Endothelial cell of umbilical vein (primary cell): ENCODE data around the gene DGKB. TPM values are rescaled to one million over a fixed set of nuclear protein-coding genes. Genes with fewer than 3 reads are reported as not detected.

Source experiments
- BruUV-seq: library from RNA; stranded (reverse); fragments of 400-500 nt; replicated peaks from 2 replicates; lab custom pipeline; 2021; lab: Mats Ljungman, UMichigan
- CTCF ChIA-PET: fragments of 300-600, 350-600 bp; sonication (Branson Sonifier 250); formaldehyde crosslinking; loops from one replicate; lab custom pipeline; 2021; ENCODE audit warnings: antibody characterized with exemption, inconsistent platforms; lab: Charles Lee
- POLR2A ChIA-PET: fragments of 300-600, 350-600 bp; sonication (Branson Sonifier 250); formaldehyde crosslinking; loops from one replicate; lab custom pipeline; 2021; ENCODE audit warnings: antibody characterized with exemption, inconsistent platforms; lab: Charles Lee
- DNase-seq: peaks from one replicate; pipeline ENCODE4 v3.0.0-alpha.2; 2011; ENCODE audit warnings: low read depth, low spot score
- FAIRE-seq: peaks from 2 replicates; lab custom pipeline; 2011; peaks lifted over from hg19 to GRCh38; lab: Jason Lieb, UNC
- H2AFZ ChIP-seq: 2 replicates; pipeline ENCODE4 v1.6.0; 2012; ENCODE audit warnings: low read depth, low read length, control low read depth, inconsistent platforms
- H3K27ac ChIP-seq: 2 replicates; pipeline ENCODE4 v1.5.1; 2011; ENCODE audit warnings: low read depth, mild to moderate bottlenecking, control low read depth, low read length, moderate library complexity; ENCODE audit not compliant: insufficient read depth
- H3K27me3 ChIP-seq, 2 experiments: 2 replicates each; pipeline versions ENCODE4 v1.6.0 to v1.6.1; 2011; ENCODE audit warnings: low read length in 2 of 2, mixed read lengths in 1 of 2; ENCODE audit not compliant: control insufficient read depth in 2 of 2, insufficient read depth in 2 of 2
- H3K36me3 ChIP-seq, 2 experiments: 2 replicates in 1 of 2; 3 replicates in 1 of 2; pipeline ENCODE4 v1.5.1; 2011; ENCODE audit warnings: low read length in 2 of 2, mild to moderate bottlenecking in 1 of 2, moderate library complexity in 1 of 2; ENCODE audit not compliant: control insufficient read depth in 2 of 2, insufficient read depth in 2 of 2; ENCODE audit errors: extremely low read depth in 1 of 2
- H3K4me1 ChIP-seq: 3 replicates; pipeline ENCODE4 v1.5.1; 2011; ENCODE audit warnings: mild to moderate bottlenecking, low read length; ENCODE audit not compliant: control insufficient read depth, insufficient read depth; ENCODE audit errors: extremely low read depth
- H3K4me2 ChIP-seq: 2 replicates; pipeline ENCODE4 v1.6.1; 2011; ENCODE audit warnings: low read length, control low read depth, mixed read lengths; ENCODE audit not compliant: insufficient read depth
- H3K4me3 ChIP-seq, 3 experiments: fragments of 200-600 bp in 1 of 3; sonication (generic), shearing (Covaris generic) in 1 of 3; replicated peaks in 1 of 3; 2 replicates each; pipeline ENCODE4 v1.5.1; 2011 to 2016; ENCODE audit warnings: control low read depth in 3 of 3, low read length in 3 of 3, mild to moderate bottlenecking in 2 of 3, inconsistent platforms in 1 of 3, low read depth in 1 of 3, moderate library complexity in 1 of 3; ENCODE audit not compliant: insufficient read depth in 1 of 3
- H3K79me2 ChIP-seq: 2 replicates; pipeline ENCODE4 v1.6.0; 2012; ENCODE audit warnings: low read length, inconsistent platforms; ENCODE audit not compliant: control insufficient read depth, insufficient read depth
- H3K9ac ChIP-seq: replicated peaks from 2 replicates; pipeline ENCODE3; 2011; ENCODE audit warnings: low read length, control low read depth; ENCODE audit not compliant: insufficient read depth; ENCODE audit errors: extremely low read depth
- H3K9me1 ChIP-seq: replicated peaks from 3 replicates; pipeline ENCODE4 v1.6.0; 2011; ENCODE audit warnings: mild to moderate bottlenecking, low read length; ENCODE audit not compliant: control insufficient read depth, insufficient read depth; ENCODE audit errors: extremely low read depth
- H3K9me3 ChIP-seq: replicated peaks from 2 replicates; pipeline ENCODE4 v1.5.1; 2012; ENCODE audit warnings: low read length, inconsistent platforms; ENCODE audit not compliant: control insufficient read depth, insufficient read depth
- H4K20me1 ChIP-seq: replicated peaks from 2 replicates; pipeline ENCODE3; 2011; ENCODE audit warnings: mild to moderate bottlenecking, low read length; ENCODE audit not compliant: control insufficient read depth, insufficient read depth; ENCODE audit errors: extremely low read depth
- EZH2 ChIP-seq: IDR thresholded peaks from 2 replicates; pipeline ENCODE4 v1.6.1; 2012; ENCODE audit warnings: borderline replicate concordance, low read depth, mild to moderate bottlenecking, moderate library complexity, low read length, inconsistent platforms; ENCODE audit not compliant: severe bottlenecking
- FOS ChIP-seq: IDR thresholded peaks from 2 replicates; pipeline ENCODE4 v1.6.1; 2011; ENCODE audit warnings: mild to moderate bottlenecking, low read length, moderate library complexity, borderline replicate concordance; ENCODE audit not compliant: insufficient read depth
- GATA2 ChIP-seq: IDR thresholded peaks from 2 replicates; pipeline ENCODE4 v1.7.0; 2011; ENCODE audit warnings: low read depth, mild to moderate bottlenecking, moderate library complexity, mixed read lengths, low read length; ENCODE audit not compliant: insufficient read length, insufficient read depth
- JUN ChIP-seq: IDR thresholded peaks from 2 replicates; pipeline ENCODE4 v1.6.1; 2011; ENCODE audit warnings: borderline replicate concordance, low read depth; ENCODE audit not compliant: insufficient read length, insufficient read depth
- MYC ChIP-seq: IDR thresholded peaks from one replicate; pipeline ENCODE4 v1.6.1; 2011; ENCODE audit warnings: mild to moderate bottlenecking, low read depth, low read length
- POLR2A ChIP-seq: IDR thresholded peaks from 2 replicates; pipeline ENCODE4 v1.6.1; 2012; ENCODE audit warnings: low read depth, mild to moderate bottlenecking, control low read depth, low read length
- POLR2AphosphoS5 ChIP-seq: IDR thresholded peaks from 2 replicates; pipeline ENCODE4 v1.6.1; 2012; ENCODE audit warnings: low read depth, mild to moderate bottlenecking, control low read depth, low read length, moderate library complexity; ENCODE audit not compliant: insufficient read depth
- dilution Hi-C: fragments of 300-500 bp; cut with MboI; formaldehyde crosslinking; loops from one replicate; pipeline ENCODE4 v1.15.0; 2019; ENCODE audit warnings: low sequenced_read_pairs; ENCODE audit not compliant: extremely low pct_ligation_motif_present
- intact Hi-C: fragments of 100-400 bp; cut with micrococcal nuclease; formaldehyde crosslinking; loops from one replicate; pipeline ENCODE4 v1.10.0; 2022
- polyA plus RNA-seq, 4 experiments: library from polyadenylated mRNA; depleted of rRNA in 3 of 4; stranded (reverse) in 3 of 4; unstranded in 1 of 4; fragments of >200 nt; gene quantifications; 2 replicates each; pipeline versions ENCODE4 v1.2.1 to v1.2.3, GENCODE V29; 2011 to 2012; ENCODE audit warnings: missing spikeins in 1 of 4
- total RNA-seq: library from RNA; stranded (reverse); gene quantifications from 2 replicates; pipeline ENCODE4 v1.2.3, GENCODE V29; 2021
- TF ChIP-seq, protein P1 (sequence below), 2 donors: IDR thresholded peaks; 1 replicate in 1 of 2; 2 replicates in 1 of 2; pipeline ENCODE4 v1.5.1; 2011; ENCODE audit warnings: low read length in 2 of 2, mild to moderate bottlenecking in 2 of 2, moderate library complexity in 2 of 2, control low read depth in 1 of 2, inconsistent platforms in 1 of 2, low read depth in 1 of 2; ENCODE audit not compliant: insufficient read depth in 1 of 2; ENCODE audit errors: extremely low read depth in 1 of 2
- TF ChIP-seq, protein P2 (sequence below): IDR thresholded peaks from 2 replicates; pipeline ENCODE4 v1.6.1; 2011; ENCODE audit not compliant: insufficient read depth, insufficient read length

DGKB gene
- total and polyA plus RNA-seq, 2 donors (not counting 3 experiments of a cell fraction or from before 2014, with no cell fraction given), result not detected

DNA sequence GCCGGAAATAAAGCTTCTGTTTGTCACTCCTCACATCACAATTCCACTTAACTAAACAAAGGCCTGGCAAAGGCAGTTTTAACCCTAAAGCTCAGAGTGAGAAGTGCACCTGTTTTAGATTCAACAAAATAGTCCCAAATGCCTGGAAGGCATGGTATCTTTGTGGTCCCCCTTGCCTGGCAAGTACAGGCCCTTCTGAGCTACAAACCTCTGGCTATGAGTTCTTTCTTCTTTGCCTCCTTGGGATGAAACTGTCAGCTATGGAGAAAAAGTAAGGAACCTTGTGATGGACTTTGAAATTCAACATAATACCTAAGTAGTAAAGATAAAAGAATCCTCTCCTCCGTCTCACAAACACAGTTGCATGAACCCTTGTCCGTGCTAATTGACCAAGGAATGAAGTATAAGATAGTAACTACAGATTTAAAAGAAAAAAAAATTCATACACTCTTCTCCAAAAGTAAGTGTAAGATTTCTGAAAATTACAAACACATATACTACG is 668.6 kb downstream of the DGKB start:
- no peak overlapping the region for H3K9ac ChIP-seq
- H2AFZ ChIP-seq, result no peak overlapping the region
- H4K20me1 ChIP-seq, result no peaks in the 10 kb centered on the region
- H3K27me3 ChIP-seq, result no peaks in the 10 kb centered on the region
- CTCF ChIA-PET, result no interaction called here
- H3K9me1 ChIP-seq, result no peaks in the 10 kb centered on the region
- dilution Hi-C loops, result no loop called here
- TF ChIP-seq JUN, result no peak
- TF ChIP-seq, protein P1, sequence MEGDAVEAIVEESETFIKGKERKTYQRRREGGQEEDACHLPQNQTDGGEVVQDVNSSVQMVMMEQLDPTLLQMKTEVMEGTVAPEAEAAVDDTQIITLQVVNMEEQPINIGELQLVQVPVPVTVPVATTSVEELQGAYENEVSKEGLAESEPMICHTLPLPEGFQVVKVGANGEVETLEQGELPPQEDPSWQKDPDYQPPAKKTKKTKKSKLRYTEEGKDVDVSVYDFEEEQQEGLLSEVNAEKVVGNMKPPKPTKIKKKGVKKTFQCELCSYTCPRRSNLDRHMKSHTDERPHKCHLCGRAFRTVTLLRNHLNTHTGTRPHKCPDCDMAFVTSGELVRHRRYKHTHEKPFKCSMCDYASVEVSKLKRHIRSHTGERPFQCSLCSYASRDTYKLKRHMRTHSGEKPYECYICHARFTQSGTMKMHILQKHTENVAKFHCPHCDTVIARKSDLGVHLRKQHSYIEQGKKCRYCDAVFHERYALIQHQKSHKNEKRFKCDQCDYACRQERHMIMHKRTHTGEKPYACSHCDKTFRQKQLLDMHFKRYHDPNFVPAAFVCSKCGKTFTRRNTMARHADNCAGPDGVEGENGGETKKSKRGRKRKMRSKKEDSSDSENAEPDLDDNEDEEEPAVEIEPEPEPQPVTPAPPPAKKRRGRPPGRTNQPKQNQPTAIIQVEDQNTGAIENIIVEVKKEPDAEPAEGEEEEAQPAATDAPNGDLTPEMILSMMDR (IDR thresholded peaks at IDR 0.05; ENCODE audit: extremely low read depth in 1 of 2, insufficient read depth in 1 of 2, low read depth in 1 of 2, low read length in 2 of 2), result no peak
- TF ChIP-seq, protein P2, sequence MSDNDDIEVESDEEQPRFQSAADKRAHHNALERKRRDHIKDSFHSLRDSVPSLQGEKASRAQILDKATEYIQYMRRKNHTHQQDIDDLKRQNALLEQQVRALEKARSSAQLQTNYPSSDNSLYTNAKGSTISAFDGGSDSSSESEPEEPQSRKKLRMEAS, result no peak
- TF ChIP-seq POLR2AphosphoS5, result no peak
- no peak for TF ChIP-seq MYC
- TF ChIP-seq GATA2, result no peak
- no peak for TF ChIP-seq EZH2
- TF ChIP-seq FOS, result no peak
- no peak for TF ChIP-seq POLR2A
- no peak overlapping the region for H3K4me2 ChIP-seq
- POLR2A ChIA-PET, result no interaction called here
- H3K4me1 ChIP-seq, result no peaks in the 10 kb centered on the region
- no TSS peak for BruUV-seq
- intact Hi-C loops, result no loop called here
- FAIRE-seq, result no peak
- no peak for DNase-seq
- H3K36me3 ChIP-seq, result no peaks in the 10 kb centered on the region
- H3K9me3 ChIP-seq, result no peaks in the 10 kb centered on the region
- no peaks in the 10 kb centered on the region for H3K79me2 ChIP-seq
- H3K4me3 ChIP-seq, result no peak overlapping the region
- H3K27ac ChIP-seq, result no peak overlapping the region
